ENCODE data around the gene NLRP3. TPM values are rescaled to one million over a fixed set of nuclear protein-coding genes. Genes with fewer than 3 reads are reported as not detected.

NLRP3 gene
- total and polyA plus RNA-seq, 2 of the 13 experiments (the other 11 are each of a cell fraction or from before 2014, with no cell fraction given), result not detected

DNA sequence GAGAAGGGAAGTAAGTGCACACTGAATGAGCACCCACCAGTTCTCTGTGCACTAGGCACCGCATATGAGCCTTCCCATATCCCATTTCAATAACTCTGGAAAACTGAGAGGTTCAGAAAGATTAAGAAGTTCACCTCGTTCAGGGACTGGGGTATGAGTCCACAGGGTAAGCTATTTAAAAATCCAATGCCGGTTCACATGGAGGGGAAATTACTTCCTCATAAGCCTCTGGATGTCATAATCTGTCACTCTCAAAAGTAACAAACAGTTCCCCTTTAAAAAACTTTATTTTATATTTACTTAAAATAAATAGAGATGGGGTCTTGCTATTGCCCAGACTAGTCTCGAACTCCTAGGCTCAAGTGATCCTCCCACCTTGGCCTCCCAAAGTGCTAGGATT, 40.0 kb downstream of the NLRP3 start (continued):
- no peak for TF ChIP-seq ZNF589 (CRISPR knock-in tag; conservative IDR thresholded peaks at IDR 0.05)

DNA sequence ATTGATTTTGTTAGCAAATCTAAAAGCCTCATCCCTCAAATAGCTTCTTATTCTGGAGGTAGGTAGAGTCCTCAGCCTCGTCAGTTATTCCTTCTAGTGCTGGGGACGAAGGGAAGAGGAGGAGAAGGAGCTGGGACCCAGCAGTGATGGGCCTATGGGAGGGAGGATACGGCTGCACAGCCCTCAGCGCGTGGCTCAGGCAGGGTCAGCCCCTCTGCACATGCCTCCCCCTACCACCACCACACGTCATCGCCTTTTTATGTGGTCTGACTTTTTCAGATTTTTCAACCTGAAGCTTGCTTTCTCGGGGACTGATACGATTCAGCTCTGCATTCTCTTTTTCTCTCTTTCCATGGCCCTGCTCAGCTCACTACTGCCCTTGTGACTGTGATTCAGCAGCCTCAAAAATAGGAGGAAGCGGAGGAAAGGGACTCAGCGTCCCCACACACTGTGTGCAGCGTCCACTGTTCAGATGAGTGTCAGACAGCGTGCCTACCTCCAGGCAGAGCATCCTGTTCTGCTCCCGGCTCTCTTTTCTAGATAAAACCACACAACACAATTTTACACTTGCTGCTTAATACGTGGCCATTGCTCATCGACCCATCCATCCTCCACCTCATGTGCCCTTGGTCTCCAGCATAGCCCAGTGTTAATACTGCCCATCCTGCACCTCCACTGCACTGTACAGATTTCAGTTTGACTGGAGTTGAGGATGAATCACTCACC, 41.1 kb downstream of the NLRP3 start:
- ChIA-PET CTCF (ENCODE audit: low intra/inter-chr PET ratio, low total read pairs) (no interaction called here), POLR2A (no interaction called here)
- no TSS peak for BruUV-seq (replicated peaks)
- no peaks in the 10 kb centered on the region for H4K20me1 ChIP-seq (ENCODE audit: insufficient read depth, low read length)
- FAIRE-seq, result no peak
- TF ChIP-seq THAP11 (CRISPR knock-in tag; IDR thresholded peaks at IDR 0.05), result no peak
- no peak for TF ChIP-seq SMC3 (IDR thresholded peaks at IDR 0.05; ENCODE audit: low read length)
- no peak for TF ChIP-seq CENPT (CRISPR knock-in tag; IDR thresholded peaks at IDR 0.05; ENCODE audit: low read depth)
- TF ChIP-seq ZNF282 (IDR thresholded peaks at IDR 0.05; ENCODE audit: partially characterized antibody), result no peak
- no peak for TF ChIP-seq ZFAT (CRISPR knock-in tag; conservative IDR thresholded peaks at IDR 0.05)
- intact Hi-C loops (cut with micrococcal nuclease; ENCODE audit: unreplicated experiment) (no loop called here), in situ Hi-C loops (cut with HindIII; ENCODE audit: extremely low pct_ligation_motif_present, low pct_unique_long_range_greater_than_20kb) (no loop called here)
- H3K27ac ChIP-seq (ENCODE audit: extremely low read length, insufficient read depth, low read length), result no peak overlapping the region
- no peaks in the 10 kb centered on the region for H3K36me3 ChIP-seq (replicated peaks in 1 of 2; ENCODE audit: control insufficient read depth in 1 of 2, insufficient read depth in 2 of 2, low read length in 2 of 2)
- no peak overlapping the region for H2AFZ ChIP-seq (ENCODE audit: low read length)
- no peak for DNase-seq (ENCODE audit: low spot score)
- H3K9me3 ChIP-seq (ENCODE audit: low read length), result no peaks in the 10 kb centered on the region
- no peaks in the 10 kb centered on the region for H3K4me1 ChIP-seq (ENCODE audit: insufficient read depth, low read length)
- H3K9ac ChIP-seq (ENCODE audit: insufficient read depth, low read depth, low read length), result no peak overlapping the region
- H3K79me2 ChIP-seq (ENCODE audit: insufficient read depth, low read length), result no peaks in the 10 kb centered on the region
- 13% methylated on average over 16 of the region's 16 CpGs for WGBS (ENCODE audit: low lambda C conversion rate)
- H3K27me3 ChIP-seq (ENCODE audit: control insufficient read depth in 1 of 2, insufficient read depth in 2 of 2, low read length in 2 of 2), result peaks cover 0 to 36% of the 10 kb centered on the region in 2 experiments; a peak in 2 of 5 replicates
- no peak overlapping the region for H3K4me3 ChIP-seq (replicated peaks in 1 of 3; ENCODE audit: insufficient read depth in 1 of 3, low read depth in 2 of 3, low read length in 3 of 3)
- no peak; the same call in 2 of the 3 replicates for ATAC-seq
- no peak overlapping the region for H3K4me2 ChIP-seq (ENCODE audit: low read depth, low read length)

DNA sequence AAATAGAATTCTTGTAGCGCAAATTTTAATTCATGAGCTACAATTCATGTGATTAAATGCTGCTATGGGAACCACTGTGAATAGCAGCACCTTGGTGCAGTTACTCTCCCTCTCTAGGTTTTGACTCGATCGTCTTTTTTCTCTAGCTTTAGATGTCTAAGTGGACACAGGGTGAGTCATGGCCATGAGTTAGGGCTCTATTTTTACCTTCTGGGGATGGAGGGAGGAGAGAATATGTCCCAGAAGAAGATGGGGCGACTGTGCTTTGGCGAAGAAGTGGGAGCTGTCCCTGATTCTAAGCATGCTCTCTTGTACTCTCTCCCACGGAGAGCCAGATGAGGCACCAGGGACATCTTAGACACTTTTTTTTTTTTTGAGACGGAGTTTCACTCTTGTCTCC, 43.5 kb downstream of the NLRP3 start:
- H3K27me3 ChIP-seq (ENCODE audit: control insufficient read depth in 1 of 2, insufficient read depth in 2 of 2, low read length in 2 of 2), result peaks cover 0 to 16% of the 10 kb centered on the region in 2 experiments; a peak in 1 of 5 replicates
- DNase-seq (ENCODE audit: low spot score) (no peak), FAIRE-seq (no peak), ATAC-seq (no peak)
- H3K36me3 ChIP-seq (replicated peaks in 1 of 2; ENCODE audit: control insufficient read depth in 1 of 2, insufficient read depth in 2 of 2, low read length in 2 of 2), result no peaks in the 10 kb centered on the region
- H3K4me3 ChIP-seq (replicated peaks in 1 of 3; ENCODE audit: insufficient read depth in 1 of 3, low read depth in 2 of 3, low read length in 3 of 3), result no peak overlapping the region
- WGBS (ENCODE audit: low lambda C conversion rate), result 13% methylated on average over 7 of the region's 7 CpGs
- H3K9ac ChIP-seq (ENCODE audit: insufficient read depth, low read depth, low read length), result no peak overlapping the region
- intact Hi-C loops (cut with micrococcal nuclease; ENCODE audit: unreplicated experiment), result no loop called here
- H3K27ac ChIP-seq (ENCODE audit: extremely low read length, insufficient read depth, low read length), result no peak overlapping the region
- BruUV-seq (replicated peaks), result no TSS peak
- H2AFZ ChIP-seq (ENCODE audit: low read length), result no peak overlapping the region
- POLR2A ChIA-PET, result no interaction called here
- no peaks in the 10 kb centered on the region for H3K4me1 ChIP-seq (ENCODE audit: insufficient read depth, low read length)
- no peaks in the 10 kb centered on the region for H4K20me1 ChIP-seq (ENCODE audit: insufficient read depth, low read length)
- no peaks in the 10 kb centered on the region for H3K9me3 ChIP-seq (ENCODE audit: low read length)
- in situ Hi-C loops (cut with HindIII; ENCODE audit: extremely low pct_ligation_motif_present, low pct_unique_long_range_greater_than_20kb), result no loop called here
- H3K79me2 ChIP-seq (ENCODE audit: insufficient read depth, low read length), result no peaks in the 10 kb centered on the region
- CTCF ChIA-PET (ENCODE audit: low intra/inter-chr PET ratio, low total read pairs), result no interaction called here
- H3K4me2 ChIP-seq (ENCODE audit: low read depth, low read length), result no peak overlapping the region
- TF ChIP-seq ZNF549 (CRISPR knock-in tag; IDR thresholded peaks at IDR 0.05) (no peak), MTF1 (CRISPR knock-in tag; IDR thresholded peaks at IDR 0.05) (no peak), RFX1 (IDR thresholded peaks at IDR 0.05) (no peak), HIVEP1 (CRISPR knock-in tag; IDR thresholded peaks at IDR 0.05) (no peak), RFXAP (CRISPR knock-in tag; IDR thresholded peaks at IDR 0.05; ENCODE audit: borderline replicate concordance) (no peak), JUNB (CRISPR knock-in tag; IDR thresholded peaks at IDR 0.05; ENCODE audit: borderline replicate concordance) (no peak), ZNF792 (CRISPR knock-in tag; IDR thresholded peaks at IDR 0.05) (no peak)
- TF ChIP-seq, protein P1, sequence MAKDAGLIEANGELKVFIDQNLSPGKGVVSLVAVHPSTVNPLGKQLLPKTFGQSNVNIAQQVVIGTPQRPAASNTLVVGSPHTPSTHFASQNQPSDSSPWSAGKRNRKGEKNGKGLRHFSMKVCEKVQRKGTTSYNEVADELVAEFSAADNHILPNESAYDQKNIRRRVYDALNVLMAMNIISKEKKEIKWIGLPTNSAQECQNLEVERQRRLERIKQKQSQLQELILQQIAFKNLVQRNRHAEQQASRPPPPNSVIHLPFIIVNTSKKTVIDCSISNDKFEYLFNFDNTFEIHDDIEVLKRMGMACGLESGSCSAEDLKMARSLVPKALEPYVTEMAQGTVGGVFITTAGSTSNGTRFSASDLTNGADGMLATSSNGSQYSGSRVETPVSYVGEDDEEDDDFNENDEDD (CRISPR knock-in tag; IDR thresholded peaks at IDR 0.05; ENCODE audit: borderline replicate concordance), result no peak
- TF ChIP-seq, protein P2, sequence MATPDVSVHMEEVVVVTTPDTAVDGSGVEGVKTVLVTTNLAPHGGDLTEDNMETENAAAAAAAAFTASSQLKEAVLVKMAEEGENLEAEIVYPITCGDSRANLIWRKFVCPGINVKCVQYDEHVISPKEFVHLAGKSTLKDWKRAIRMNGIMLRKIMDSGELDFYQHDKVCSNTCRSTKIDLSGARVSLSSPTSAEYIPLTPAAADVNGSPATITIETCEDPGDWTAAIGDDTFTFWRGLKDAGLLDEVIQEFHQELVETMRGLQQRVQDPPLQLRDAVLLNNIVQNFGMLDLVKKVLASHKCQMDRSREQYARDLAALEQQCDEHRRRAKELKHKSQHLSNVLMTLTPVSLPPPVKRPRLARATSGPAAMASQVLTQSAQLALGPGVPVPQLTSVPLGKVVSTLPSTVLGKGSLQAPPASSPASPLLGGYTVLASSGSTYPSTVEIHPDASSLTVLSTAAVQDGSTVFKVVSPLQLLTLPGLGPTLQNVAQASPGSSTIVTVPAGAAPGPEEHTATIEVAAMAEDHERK (CRISPR knock-in tag; IDR thresholded peaks at IDR 0.05; ENCODE audit: low read depth), result no peak
- TF ChIP-seq, protein P3, sequence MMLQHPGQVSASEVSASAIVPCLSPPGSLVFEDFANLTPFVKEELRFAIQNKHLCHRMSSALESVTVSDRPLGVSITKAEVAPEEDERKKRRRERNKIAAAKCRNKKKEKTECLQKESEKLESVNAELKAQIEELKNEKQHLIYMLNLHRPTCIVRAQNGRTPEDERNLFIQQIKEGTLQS (CRISPR knock-in tag; IDR thresholded peaks at IDR 0.05), result no peak

Measured in HepG2 (cell line).